HepG2 (cell line): ENCODE results near the gene PDCD2. TPM values are rescaled to one million over a fixed set of nuclear protein-coding genes. Genes with fewer than 3 reads are reported as not detected.

Source experiments
- ATAC-seq: fragments of 200-7000 bp; cut with Tn5 transposase; 3 replicates; pipeline ENCODE4 v1.9.1; 2020; ENCODE audit warnings: mild to moderate bottlenecking, moderate library complexity
- BruUV-seq: library from RNA; stranded (reverse); fragments of 400-500 nt; replicated peaks from 2 replicates; lab custom pipeline; 2021; lab: Mats Ljungman, UMichigan
- CTCF ChIA-PET: fragments of 300-600 bp; formaldehyde crosslinking; extraction: SDS; loops from one replicate; lab custom pipeline; 2021; ENCODE audit warnings: low total read pairs, inconsistent platforms, low intra/inter-chr PET ratio; lab: Yijun Ruan, JAX
- POLR2A ChIA-PET: fragments of 350-600 bp; sonication (Branson Sonifier 250); formaldehyde crosslinking; loops from one replicate; lab custom pipeline; 2020; ENCODE audit warnings: antibody characterized with exemption, inconsistent platforms; lab: Yijun Ruan, JAX
- DNase-seq: peaks from one replicate; pipeline ENCODE4 v3.0.0-alpha.2; 2015; ENCODE audit warnings: low spot score
- FAIRE-seq: peaks from 3 replicates; lab custom pipeline; 2011; peaks lifted over from hg19 to GRCh38; lab: Jason Lieb, UNC
- H2AFZ ChIP-seq: one replicate; pipeline ENCODE4 v1.6.1; 2011; ENCODE audit warnings: low read length, inconsistent platforms
- H3K27ac ChIP-seq: fragments of 300-600 bp; 3 replicates; pipeline ENCODE4 v1.8.0; 2011; ENCODE audit warnings: mixed run types, mild to moderate bottlenecking, mixed read lengths, low read length, inconsistent platforms; ENCODE audit not compliant: insufficient read depth; ENCODE audit errors: extremely low read length
- H3K27me3 ChIP-seq, 2 experiments: fragments of 200-600 bp in 1 of 2; 2 replicates in 1 of 2; 3 replicates in 1 of 2; pipeline versions ENCODE4 v1.6.0 to v1.8.0; 2011; ENCODE audit warnings: low read length in 2 of 2, mild to moderate bottlenecking in 2 of 2, moderate library complexity in 2 of 2, inconsistent platforms in 1 of 2; ENCODE audit not compliant: insufficient read depth in 2 of 2, control insufficient read depth in 1 of 2
- H3K36me3 ChIP-seq, 2 experiments: fragments of 200-600 bp in 1 of 2; replicated peaks in 1 of 2; 2 replicates in 1 of 2; 3 replicates in 1 of 2; pipeline versions ENCODE4 v1.5.1 to v1.8.0; 2011; ENCODE audit warnings: low read length in 2 of 2, inconsistent platforms in 1 of 2; ENCODE audit not compliant: insufficient read depth in 2 of 2, control insufficient read depth in 1 of 2
- H3K4me1 ChIP-seq: 2 replicates; pipeline ENCODE4 v1.5.1; 2012; ENCODE audit warnings: low read length, inconsistent platforms; ENCODE audit not compliant: insufficient read depth
- H3K4me2 ChIP-seq: 2 replicates; pipeline ENCODE4 v1.6.0; 2011; ENCODE audit warnings: low read depth, low read length, inconsistent platforms
- H3K4me3 ChIP-seq, 3 experiments: fragments of 200-600 bp in 1 of 3; sonication (generic), shearing (Covaris generic) in 1 of 3; replicated peaks in 1 of 3; 2 replicates each; pipeline ENCODE4 v1.5.1; 2011 to 2016; ENCODE audit warnings: low read length in 3 of 3, inconsistent platforms in 2 of 3, low read depth in 2 of 3, mild to moderate bottlenecking in 2 of 3, control low read depth in 1 of 3, mixed read lengths in 1 of 3; ENCODE audit not compliant: insufficient read depth in 1 of 3
- H3K79me2 ChIP-seq: one replicate; pipeline ENCODE4 v1.6.1; 2011; ENCODE audit warnings: low read length, inconsistent platforms; ENCODE audit not compliant: insufficient read depth
- H3K9ac ChIP-seq: 2 replicates; pipeline ENCODE4 v1.6.0; 2011; ENCODE audit warnings: mild to moderate bottlenecking, low read depth, low read length, inconsistent platforms; ENCODE audit not compliant: insufficient read depth
- H3K9me3 ChIP-seq: 2 replicates; pipeline ENCODE4 v1.5.1; 2012; ENCODE audit warnings: mild to moderate bottlenecking, low read length
- H4K20me1 ChIP-seq: 2 replicates; pipeline ENCODE4 v1.6.0; 2011; ENCODE audit warnings: inconsistent platforms, mild to moderate bottlenecking, low read length, moderate library complexity; ENCODE audit not compliant: insufficient read depth
- CHD4 ChIP-seq: fragments of 200-600 bp; sonication (generic); IDR thresholded peaks from 2 replicates; pipeline ENCODE4 v1.7.0; 2017; ENCODE audit warnings: mild to moderate bottlenecking, low read length, borderline replicate concordance
- DNMT1 ChIP-seq: sonication (generic); formaldehyde crosslinking; IDR thresholded peaks from 2 replicates; pipeline ENCODE4 v1.5.1; 2020; ENCODE audit warnings: mild to moderate bottlenecking, missing genetic modification reagents
- FOXJ3 ChIP-seq: sonication (generic); formaldehyde crosslinking; IDR thresholded peaks from 2 replicates; pipeline ENCODE4 v1.4.0; 2020; ENCODE audit warnings: missing genetic modification reagents, mild to moderate bottlenecking, borderline replicate concordance
- HOMEZ ChIP-seq: IDR thresholded peaks from 2 replicates; pipeline ENCODE4 v1.6.1; 2016; ENCODE audit warnings: low read depth
- KLF12 ChIP-seq: sonication (generic); formaldehyde crosslinking; IDR thresholded peaks from 2 replicates; pipeline ENCODE4 v1.4.0; 2020; ENCODE audit warnings: missing genetic modification reagents, borderline replicate concordance
- REPIN1 ChIP-seq: sonication (generic); formaldehyde crosslinking; IDR thresholded peaks from 2 replicates; pipeline ENCODE4 v1.8.0; 2022; ENCODE audit warnings: missing genetic modification reagents, low read depth, mild to moderate bottlenecking, borderline replicate concordance
- SNAPC4 ChIP-seq: sonication (generic); formaldehyde crosslinking; IDR thresholded peaks from 2 replicates; pipeline ENCODE4 v1.4.0; 2020; ENCODE audit warnings: mild to moderate bottlenecking, missing genetic modification reagents
- TBX3 ChIP-seq: fragments of 450-650 bp; IDR thresholded peaks from 2 replicates; pipeline ENCODE4 v1.6.1; 2017; ENCODE audit warnings: antibody characterized with exemption, mild to moderate bottlenecking, inconsistent platforms, borderline replicate concordance
- TCF7 ChIP-seq: sonication (generic); IDR thresholded peaks from 2 replicates; pipeline ENCODE4 v1.6.1; 2016; ENCODE audit warnings: antibody characterized with exemption, low read depth
- TEAD3 ChIP-seq: optimal IDR thresholded peaks from 2 replicates; pipeline ENCODE3; 2016; ENCODE audit warnings: borderline replicate concordance
- TOE1 ChIP-seq: sonication (generic); formaldehyde crosslinking; IDR thresholded peaks from 2 replicates; pipeline ENCODE4 v1.4.0; 2020; ENCODE audit warnings: mild to moderate bottlenecking, missing genetic modification reagents
- ZFP90 ChIP-seq: sonication (generic); formaldehyde crosslinking; IDR thresholded peaks from 2 replicates; pipeline ENCODE4 v1.8.0; 2022; ENCODE audit warnings: missing genetic modification reagents, mild to moderate bottlenecking, inconsistent platforms, borderline replicate concordance
- ZNF12 ChIP-seq: sonication (generic); formaldehyde crosslinking; IDR thresholded peaks from 2 replicates; pipeline ENCODE4 v1.5.0; 2020; ENCODE audit warnings: missing genetic modification reagents
- ZNF256 ChIP-seq: sonication (generic); formaldehyde crosslinking; conservative IDR thresholded peaks from 2 replicates; pipeline ENCODE4 v1.4.0; 2020; ENCODE audit warnings: missing genetic modification reagents
- ZNF264 ChIP-seq: sonication (generic); formaldehyde crosslinking; IDR thresholded peaks from 2 replicates; pipeline ENCODE4 v1.4.0; 2020; ENCODE audit warnings: missing genetic modification reagents
- ZNF296 ChIP-seq: sonication (generic); formaldehyde crosslinking; conservative IDR thresholded peaks from 2 replicates; pipeline ENCODE4 v1.5.0; 2020; ENCODE audit warnings: mild to moderate bottlenecking, missing genetic modification reagents
- ZNF382 ChIP-seq: sonication (generic); formaldehyde crosslinking; IDR thresholded peaks from 2 replicates; pipeline ENCODE4 v1.5.0; 2020; ENCODE audit warnings: missing genetic modification reagents, mild to moderate bottlenecking, borderline replicate concordance
- ZNF496 ChIP-seq: sonication (generic); formaldehyde crosslinking; IDR thresholded peaks from 2 replicates; pipeline ENCODE4 v1.8.1; 2023; ENCODE audit warnings: mild to moderate bottlenecking, moderate library complexity, missing genetic modification reagents; ENCODE audit not compliant: insufficient replicate concordance
- ZNF691 ChIP-seq: sonication (generic); formaldehyde crosslinking; IDR thresholded peaks from 2 replicates; pipeline ENCODE4 v1.4.0; 2020; ENCODE audit warnings: missing genetic modification reagents, low read depth, mild to moderate bottlenecking, borderline replicate concordance
- ZNF773 ChIP-seq: sonication (generic); formaldehyde crosslinking; IDR thresholded peaks from 2 replicates; pipeline ENCODE4 v1.4.0; 2020; ENCODE audit warnings: missing genetic modification reagents, borderline replicate concordance
- WGBS: methylation state at CpG from one replicate; pipeline ENCODE4 v1.1.6; 2017; ENCODE audit warnings: low lambda C conversion rate; 5-methylcytosine and 5-hydroxymethylcytosine counted together
- in situ Hi-C: cut with HindIII; loops from 2 replicates; pipeline ENCODE4 v1.10.0; 2017; ENCODE audit warnings: low pct_unique_long_range_greater_than_20kb; ENCODE audit not compliant: extremely low pct_ligation_motif_present
- intact Hi-C: fragments of 100-400 bp; cut with micrococcal nuclease; formaldehyde crosslinking; loops from one replicate; pipeline ENCODE4 v1.10.0; 2022; ENCODE audit not compliant: unreplicated experiment
- polyA plus RNA-seq, 8 experiments: library from polyadenylated mRNA; depleted of rRNA in 3 of 8; stranded (reverse) in 7 of 8; unstranded in 1 of 8; fragments of >200 nt; fragmentation: Illumina TruSeq in 4 of 8; extraction: Trizol in 4 of 8; gene quantifications; 2 replicates each; pipeline versions ENCODE4 v1.2.1 to v1.2.3, GENCODE V29; 2011 to 2016; ENCODE audit warnings: low read depth in 4 of 8, missing spikeins in 1 of 8, mixed read lengths in 1 of 8; ENCODE audit not compliant: insufficient read depth in 1 of 8
- total RNA-seq, 5 experiments: library from RNA; depleted of rRNA; stranded (reverse); fragments of >200 nt; fragmentation: Illumina TruSeq; extraction: Trizol; gene quantifications; 2 replicates each; pipeline ENCODE4 v1.2.3, GENCODE V29; 2016; ENCODE audit warnings: low read depth in 1 of 5

PDCD2 gene
- total and polyA plus RNA-seq, 2 of the 13 experiments (the other 11 are each of a cell fraction or from before 2014, with no cell fraction given) = 83.6 to 133 TPM

GRCh38 chr6:170536671-170537070, 47.8 kb downstream of the PDCD2 start:
- BruUV-seq = no TSS peak
- intact Hi-C loops = no loop called here
- 87% methylated on average over 5 of the region's 5 CpGs for WGBS
- Histone ChIP-seq H4K20me1 (0 out of 2 replicates have a peak, but pooled peaks cover 7% of the 10 kb centered on the region), H3K27me3 (no peaks in the 10 kb centered on the region), H3K9ac (no peak overlapping the region), H3K4me1 (peaks cover 17% of the 10 kb centered on the region), H3K9me3 (no peaks in the 10 kb centered on the region), H3K4me2 (no peak overlapping the region), H2AFZ (no peak overlapping the region), H3K79me2 (peaks cover 10% of the 10 kb centered on the region), H3K36me3 (peaks cover 30 to 83% of the 10 kb centered on the region in 2 experiments), H3K4me3 (no peak overlapping the region), H3K27ac (no peak overlapping the region)
- in situ Hi-C loops = no loop called here
- POLR2A ChIA-PET = no interaction called here
- no peak for ATAC-seq
- CTCF ChIA-PET = no interaction called here
- DNase-seq = no peak
- TF ChIP-seq ZNF256 (CRISPR knock-in tag) (no peak), ZNF691 (CRISPR knock-in tag) (no peak), REPIN1 (CRISPR knock-in tag) (no peak), TBX3 (no peak), CHD4 (no peak), ZNF496 (CRISPR knock-in tag) (no peak), ZNF773 (CRISPR knock-in tag) (no peak), TOE1 (no peak), TCF7 (no peak), FOXJ3 (CRISPR knock-in tag) (no peak), TEAD3 (CRISPR knock-in tag) (no peak), ZNF264 (no peak), ZFP90 (CRISPR knock-in tag) (no peak), DNMT1 (CRISPR knock-in tag) (no peak), ZNF296 (no peak), ZNF382 (CRISPR knock-in tag) (no peak), ZNF12 (CRISPR knock-in tag) (no peak), KLF12 (no peak), HOMEZ (no peak), SNAPC4 (CRISPR knock-in tag) (no peak)
- FAIRE-seq = no peak
